GM12873 (cell line): ENCODE data around the gene EIF2AK3.

ENCODE experiments used
- CTCF ChIP-seq: IDR thresholded peaks from 2 replicates; pipeline ENCODE4 v1.5.1; 2012; ENCODE audit warnings: low read depth, mild to moderate bottlenecking, moderate library complexity, low read length, control low read depth; ENCODE audit not compliant: insufficient read depth; ENCODE audit errors: missing control alignments

Gene EIF2AK3

GRCh38 chr2:88651646-88652045 is 24.4 kb upstream of the EIF2AK3 start:
- no peak for TF ChIP-seq CTCF

DNA sequence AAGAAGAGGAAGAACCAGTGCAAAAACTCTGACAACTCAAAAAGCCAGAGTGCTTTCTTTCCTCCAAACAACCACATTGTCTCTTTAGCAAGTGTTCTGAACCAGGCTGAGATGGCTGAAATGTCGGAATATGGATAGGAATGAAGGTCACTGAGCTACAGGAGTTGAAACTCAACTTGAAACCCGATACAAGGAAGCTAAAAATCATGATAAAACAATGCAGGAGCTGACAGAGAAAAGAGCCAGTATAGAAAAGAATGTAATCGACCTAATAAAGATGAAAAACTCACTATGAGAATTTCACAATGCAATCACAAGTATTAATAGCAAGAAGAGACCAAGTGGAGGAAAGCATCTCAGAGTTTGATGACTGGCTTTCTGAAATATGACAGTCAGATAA is 15.0 kb upstream of the EIF2AK3 start:
- no peak for TF ChIP-seq CTCF

DNA sequence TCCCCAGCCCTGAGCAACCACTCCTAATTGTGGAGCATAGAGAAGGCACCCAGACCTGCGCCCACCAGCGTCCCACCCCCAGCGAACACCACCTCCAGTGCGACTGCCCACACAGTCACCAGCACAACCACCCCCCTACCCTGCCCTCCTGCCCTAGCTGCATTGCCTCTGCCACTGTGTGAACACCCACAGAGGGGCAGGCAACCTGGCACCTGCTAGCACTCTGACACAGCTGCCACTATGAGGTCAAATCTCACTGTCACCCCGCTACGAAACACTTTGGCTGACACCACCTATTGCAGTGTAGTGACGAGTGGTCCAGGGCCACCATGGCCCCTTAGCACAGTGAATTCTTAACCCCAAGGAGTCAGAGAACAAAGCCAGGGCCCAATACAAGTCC is 14.1 kb upstream of the EIF2AK3 start:
- no peak for TF ChIP-seq CTCF

DNA sequence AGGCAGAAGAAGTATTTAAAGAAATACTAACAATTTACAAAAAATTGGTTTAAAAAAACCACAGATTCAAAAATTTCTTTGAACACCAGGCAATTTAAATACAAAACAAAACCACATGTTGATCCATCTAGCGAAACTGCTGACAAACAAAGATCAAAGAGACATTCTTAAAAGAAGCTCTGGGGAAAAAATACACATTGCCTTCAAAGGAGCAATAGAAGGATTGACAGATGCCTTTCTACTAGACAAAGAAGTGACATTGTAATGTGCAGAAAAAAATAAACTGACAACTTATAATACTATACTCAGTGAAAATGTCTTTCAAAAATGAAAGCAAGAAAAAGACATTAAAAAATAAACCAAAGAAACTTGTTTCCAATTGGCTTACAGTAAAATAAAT is 12.6 kb upstream of the EIF2AK3 start:
- TF ChIP-seq CTCF, result no peak

- TF ChIP-seq CTCF, result no peak
Observed at GRCh38 chr2:88638743-88639142, 11.5 kb upstream of the EIF2AK3 start.

- TF ChIP-seq CTCF, result no peak
Observed at GRCh38 chr2:88638123-88638650, 10.9 kb upstream of the EIF2AK3 start.

DNA sequence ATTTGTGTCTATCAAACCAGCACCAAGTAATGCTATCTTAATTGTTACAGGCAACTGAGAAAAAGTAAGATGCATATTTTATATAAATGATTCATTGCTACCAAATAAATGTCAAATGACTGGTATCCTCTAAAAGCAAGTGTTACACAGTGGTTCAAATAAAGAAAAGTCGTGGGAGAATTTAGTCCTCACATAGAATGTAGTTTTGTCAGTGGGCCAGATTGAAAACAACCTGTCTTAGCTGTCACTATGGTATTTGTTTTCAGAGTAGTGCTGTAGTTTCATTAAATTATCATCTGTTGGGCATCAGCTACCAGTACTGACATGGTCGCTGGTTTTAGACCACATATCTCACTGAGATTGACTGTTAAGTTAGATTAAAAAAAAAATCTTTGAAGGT is 10.2 kb upstream of the EIF2AK3 start:
- TF ChIP-seq CTCF, result no peak
